ENCODE data around the gene TMEM72. TPM values are rescaled to one million over a fixed set of nuclear protein-coding genes. Genes with fewer than 3 reads are reported as not detected.

TMEM72 gene
- total RNA-seq, 1 donor from 2014 or later, result not detected

DNA sequence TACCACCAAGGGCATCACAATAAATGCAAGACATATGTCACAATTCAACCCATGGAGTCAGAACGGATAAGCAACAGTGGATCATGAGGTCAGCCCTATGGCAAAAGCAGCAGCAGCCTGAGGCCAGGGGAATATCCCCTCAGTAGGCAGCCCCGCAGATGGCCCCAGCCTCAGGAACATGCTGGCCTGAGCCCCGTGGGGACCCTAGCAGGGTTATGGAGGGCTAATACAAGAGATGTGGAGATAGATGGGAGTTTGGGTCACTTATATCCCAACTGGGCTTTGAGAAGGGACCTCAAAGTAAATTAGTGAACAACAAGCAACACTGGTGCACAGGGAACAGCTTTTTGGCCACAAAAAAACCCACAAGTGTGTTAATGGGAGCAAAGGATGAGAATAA is 9.1 kb downstream of the TMEM72 start:
- TF ChIP-seq, protein P1, sequence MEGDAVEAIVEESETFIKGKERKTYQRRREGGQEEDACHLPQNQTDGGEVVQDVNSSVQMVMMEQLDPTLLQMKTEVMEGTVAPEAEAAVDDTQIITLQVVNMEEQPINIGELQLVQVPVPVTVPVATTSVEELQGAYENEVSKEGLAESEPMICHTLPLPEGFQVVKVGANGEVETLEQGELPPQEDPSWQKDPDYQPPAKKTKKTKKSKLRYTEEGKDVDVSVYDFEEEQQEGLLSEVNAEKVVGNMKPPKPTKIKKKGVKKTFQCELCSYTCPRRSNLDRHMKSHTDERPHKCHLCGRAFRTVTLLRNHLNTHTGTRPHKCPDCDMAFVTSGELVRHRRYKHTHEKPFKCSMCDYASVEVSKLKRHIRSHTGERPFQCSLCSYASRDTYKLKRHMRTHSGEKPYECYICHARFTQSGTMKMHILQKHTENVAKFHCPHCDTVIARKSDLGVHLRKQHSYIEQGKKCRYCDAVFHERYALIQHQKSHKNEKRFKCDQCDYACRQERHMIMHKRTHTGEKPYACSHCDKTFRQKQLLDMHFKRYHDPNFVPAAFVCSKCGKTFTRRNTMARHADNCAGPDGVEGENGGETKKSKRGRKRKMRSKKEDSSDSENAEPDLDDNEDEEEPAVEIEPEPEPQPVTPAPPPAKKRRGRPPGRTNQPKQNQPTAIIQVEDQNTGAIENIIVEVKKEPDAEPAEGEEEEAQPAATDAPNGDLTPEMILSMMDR (IDR thresholded peaks at IDR 0.05; ENCODE audit: borderline replicate concordance), result no peak
- DNase-seq, result no peak
- no peaks in the 10 kb centered on the region for H3K36me3 ChIP-seq
- no peaks in the 10 kb centered on the region for H3K9me3 ChIP-seq (replicated peaks)
- no peaks in the 10 kb centered on the region for H3K4me1 ChIP-seq
- no peak overlapping the region for H3K27ac ChIP-seq (replicated peaks)
- intact Hi-C loops (cut with micrococcal nuclease), result no loop called here
- H3K27me3 ChIP-seq (ENCODE audit: low read depth), result no peaks in the 10 kb centered on the region
- H3K4me3 ChIP-seq, result no peak overlapping the region

DNA sequence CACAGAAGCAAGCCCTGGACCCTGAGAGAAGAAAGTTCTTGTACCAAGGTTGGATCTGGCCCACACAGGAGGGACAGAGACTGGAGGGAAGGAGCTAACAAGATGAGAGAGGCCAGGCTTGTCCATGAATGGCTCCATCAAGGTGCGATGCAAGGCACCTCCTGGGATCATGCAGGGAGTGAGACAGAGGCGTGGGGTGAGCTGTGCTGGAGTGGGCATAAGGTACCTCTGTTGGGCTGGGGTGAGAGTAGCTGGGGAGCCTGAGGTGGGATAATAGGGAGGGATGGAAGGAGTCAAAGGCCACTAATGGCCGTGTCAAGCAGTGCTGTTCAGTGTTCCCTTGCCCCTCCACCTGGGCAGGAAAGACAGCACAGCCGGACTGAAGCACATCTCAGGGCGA is 9.9 kb downstream of the TMEM72 start:
- Histone ChIP-seq H3K27me3 (ENCODE audit: low read depth) (no peaks in the 10 kb centered on the region), H3K36me3 (no peaks in the 10 kb centered on the region), H3K4me3 (no peak overlapping the region), H3K4me1 (no peaks in the 10 kb centered on the region), H3K27ac (replicated peaks) (no peak overlapping the region), H3K9me3 (replicated peaks) (no peaks in the 10 kb centered on the region)
- DNase-seq, result no peak
- intact Hi-C loops (cut with micrococcal nuclease), result no loop called here
- TF ChIP-seq, protein P1 (IDR thresholded peaks at IDR 0.05; ENCODE audit: borderline replicate concordance), result no peak

DNA sequence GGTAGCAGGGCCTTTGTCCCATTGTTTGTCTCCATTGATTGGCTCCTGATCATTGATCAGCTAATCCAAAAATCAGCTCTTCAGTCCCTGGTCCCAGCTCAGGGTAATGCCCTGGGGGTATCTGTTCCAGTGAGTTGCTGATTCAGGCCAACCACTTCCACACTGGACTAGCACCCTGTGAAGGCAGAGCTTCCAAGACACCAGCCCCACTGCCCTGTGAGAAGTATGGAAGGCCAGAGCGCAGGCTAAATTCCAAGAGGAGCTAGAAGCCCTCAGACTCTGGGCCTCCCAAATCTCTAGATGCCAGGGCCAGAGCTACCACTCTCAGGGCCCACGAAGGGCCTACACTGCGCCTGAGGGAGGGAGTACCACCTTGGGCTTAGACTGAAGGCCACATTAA is 10.4 kb downstream of the TMEM72 start:
- Histone ChIP-seq H3K27ac (replicated peaks) (no peak overlapping the region), H3K9me3 (replicated peaks) (no peaks in the 10 kb centered on the region), H3K4me3 (no peak overlapping the region), H3K4me1 (no peaks in the 10 kb centered on the region), H3K27me3 (ENCODE audit: low read depth) (no peaks in the 10 kb centered on the region), H3K36me3 (no peaks in the 10 kb centered on the region)
- intact Hi-C loops (cut with micrococcal nuclease), result no loop called here
- DNase-seq, result no peak
- TF ChIP-seq, protein P1 (IDR thresholded peaks at IDR 0.05; ENCODE audit: borderline replicate concordance), result no peak

DNA sequence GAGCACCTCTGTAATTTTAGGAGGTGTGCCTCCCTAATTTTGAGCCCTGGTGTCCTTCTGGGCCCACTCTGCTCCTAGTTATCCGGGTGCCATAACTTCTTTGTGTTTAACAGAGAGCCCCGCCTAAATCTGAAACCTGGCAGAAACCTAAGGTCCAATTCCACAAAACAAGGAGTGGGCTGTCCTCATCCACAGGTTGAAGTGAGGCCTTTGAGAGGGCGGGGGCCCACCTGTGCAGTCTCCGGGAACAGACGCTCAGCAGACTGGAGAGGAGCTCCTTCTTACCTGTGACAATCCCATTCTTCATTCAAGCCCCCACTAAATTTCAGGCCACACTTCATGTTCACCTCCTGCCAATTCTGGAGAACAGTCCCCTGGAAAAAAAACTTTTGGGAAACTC is 10.9 kb downstream of the TMEM72 start:
- intact Hi-C loops (cut with micrococcal nuclease), result no loop called here
- H3K9me3 ChIP-seq (replicated peaks), result no peaks in the 10 kb centered on the region
- no peaks in the 10 kb centered on the region for H3K36me3 ChIP-seq
- no peaks in the 10 kb centered on the region for H3K4me1 ChIP-seq
- no peak for DNase-seq
- H3K27ac ChIP-seq (replicated peaks), result no peak overlapping the region
- H3K27me3 ChIP-seq (ENCODE audit: low read depth), result no peaks in the 10 kb centered on the region
- TF ChIP-seq, protein P1 (IDR thresholded peaks at IDR 0.05; ENCODE audit: borderline replicate concordance), result no peak
- H3K4me3 ChIP-seq, result no peak overlapping the region

DNA sequence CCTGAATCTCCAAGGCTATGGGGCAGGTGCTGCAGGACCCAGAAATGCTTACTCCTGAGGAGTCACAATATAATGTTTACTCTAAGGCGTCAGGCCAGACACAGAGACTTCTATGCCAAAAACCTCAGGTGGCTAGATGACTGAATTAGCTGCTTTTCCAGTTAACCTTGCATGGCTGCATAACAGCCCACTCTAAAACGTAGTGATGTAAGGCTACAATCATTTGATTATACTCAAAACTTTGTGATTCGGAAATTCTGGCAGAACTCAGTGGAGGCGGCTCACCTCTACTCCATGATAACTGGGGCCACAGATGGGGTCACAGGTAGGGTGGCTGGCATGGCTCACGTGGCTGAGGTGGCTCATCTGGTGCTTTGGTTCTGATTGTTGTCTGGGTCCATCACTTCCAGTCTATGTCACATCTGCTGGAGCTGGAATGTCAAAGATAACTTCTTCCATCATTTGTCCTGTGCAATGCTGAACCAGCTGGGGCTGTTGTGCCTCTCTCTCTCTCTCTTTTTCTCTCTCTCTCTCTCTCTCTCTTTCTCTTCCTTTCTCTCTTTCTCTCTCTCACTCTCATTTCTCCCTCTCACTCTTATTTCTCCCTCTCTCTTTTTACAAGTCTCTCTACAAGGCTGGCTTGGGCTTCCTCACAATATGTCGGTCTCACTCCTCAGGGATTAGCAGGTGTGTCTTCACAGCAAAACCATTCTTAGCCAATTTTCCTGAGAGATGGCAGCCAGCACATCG is 11.8 kb downstream of the TMEM72 start:
- Histone ChIP-seq H3K27ac (replicated peaks) (no peak overlapping the region), H3K9me3 (replicated peaks) (no peaks in the 10 kb centered on the region), H3K4me3 (no peak overlapping the region), H3K4me1 (no peaks in the 10 kb centered on the region), H3K36me3 (no peaks in the 10 kb centered on the region), H3K27me3 (ENCODE audit: low read depth) (no peaks in the 10 kb centered on the region)
- no peak for DNase-seq
- intact Hi-C loops (cut with micrococcal nuclease), result no loop called here
- TF ChIP-seq, protein P1 (IDR thresholded peaks at IDR 0.05; ENCODE audit: borderline replicate concordance), result no peak
